Ishikawa (cell line): ENCODE measurements around the gene SLC40A1.

Experiments used
- CEBPB ChIP-seq: IDR thresholded peaks from 2 replicates; pipeline ENCODE4 v1.6.1; 2012
- CREB1 ChIP-seq: IDR thresholded peaks from 2 replicates; pipeline ENCODE4 v1.6.1; 2012; ENCODE audit warnings: low read depth
- EGR1 ChIP-seq: IDR thresholded peaks from 2 replicates; pipeline ENCODE4 v1.6.1; 2012
- EP300 ChIP-seq: IDR thresholded peaks from 2 replicates; pipeline ENCODE4 v1.6.1; 2012; ENCODE audit warnings: borderline replicate concordance
- FOXM1 ChIP-seq: IDR thresholded peaks from 2 replicates; pipeline ENCODE4 v1.6.1; 2012; ENCODE audit warnings: low read depth, borderline replicate concordance
- NFIC ChIP-seq: IDR thresholded peaks from 2 replicates; pipeline ENCODE4 v1.6.1; 2012
- RAD21 ChIP-seq: IDR thresholded peaks from 2 replicates; pipeline ENCODE4 v1.6.1; 2012; ENCODE audit warnings: low read depth
- TAF1 ChIP-seq: IDR thresholded peaks from 2 replicates; pipeline ENCODE4 v1.6.1; 2012; ENCODE audit warnings: low read depth, mild to moderate bottlenecking
- TCF12 ChIP-seq: IDR thresholded peaks from 2 replicates; pipeline ENCODE4 v1.6.1; 2012; ENCODE audit warnings: low read depth
- TEAD4 ChIP-seq: IDR thresholded peaks from 2 replicates; pipeline ENCODE4 v1.6.1; 2012
- YY1 ChIP-seq: IDR thresholded peaks from 2 replicates; pipeline ENCODE4 v1.6.1; 2012; ENCODE audit warnings: low read depth
- ZBTB7A ChIP-seq: IDR thresholded peaks from 2 replicates; pipeline ENCODE4 v1.6.1; 2012; ENCODE audit warnings: low read depth
- TF ChIP-seq, protein P1 (sequence below): IDR thresholded peaks from 2 replicates; pipeline ENCODE4 v1.6.1; 2012
- TF ChIP-seq, protein P2 (sequence below): IDR thresholded peaks from 2 replicates; pipeline ENCODE4 v1.6.1; 2012
- TF ChIP-seq, protein P3 (sequence below): IDR thresholded peaks from 2 replicates; pipeline ENCODE4 v1.6.1; 2012; ENCODE audit warnings: low read depth, mild to moderate bottlenecking

Gene SLC40A1

DNA sequence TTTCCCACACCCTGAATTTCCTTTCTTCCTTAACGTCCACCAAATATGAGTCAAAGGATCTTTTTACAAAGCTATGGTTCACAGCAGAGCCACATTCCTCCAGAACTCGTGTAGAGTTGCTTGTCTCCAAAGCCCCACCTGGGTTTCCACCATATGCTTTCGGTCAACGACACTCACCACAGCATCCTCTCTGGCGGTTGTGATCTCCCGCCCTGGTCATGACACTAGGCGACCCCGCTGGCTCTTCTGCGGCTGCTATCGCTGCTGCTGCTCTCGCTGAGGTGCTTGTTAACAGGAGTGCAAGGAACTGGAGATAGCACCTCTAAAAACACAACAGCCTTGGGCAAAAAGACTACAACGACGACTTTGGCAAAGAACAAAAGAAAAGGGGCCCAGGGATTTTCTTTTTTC, 340 bp downstream of the SLC40A1 start:
- TF ChIP-seq EP300 = no peak
- TF ChIP-seq, protein P1, sequence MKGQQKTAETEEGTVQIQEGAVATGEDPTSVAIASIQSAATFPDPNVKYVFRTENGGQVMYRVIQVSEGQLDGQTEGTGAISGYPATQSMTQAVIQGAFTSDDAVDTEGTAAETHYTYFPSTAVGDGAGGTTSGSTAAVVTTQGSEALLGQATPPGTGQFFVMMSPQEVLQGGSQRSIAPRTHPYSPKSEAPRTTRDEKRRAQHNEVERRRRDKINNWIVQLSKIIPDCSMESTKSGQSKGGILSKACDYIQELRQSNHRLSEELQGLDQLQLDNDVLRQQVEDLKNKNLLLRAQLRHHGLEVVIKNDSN = no peak
- TF ChIP-seq TCF12 = no peak
- TF ChIP-seq RAD21 = no peak
- no peak for TF ChIP-seq ZBTB7A

DNA sequence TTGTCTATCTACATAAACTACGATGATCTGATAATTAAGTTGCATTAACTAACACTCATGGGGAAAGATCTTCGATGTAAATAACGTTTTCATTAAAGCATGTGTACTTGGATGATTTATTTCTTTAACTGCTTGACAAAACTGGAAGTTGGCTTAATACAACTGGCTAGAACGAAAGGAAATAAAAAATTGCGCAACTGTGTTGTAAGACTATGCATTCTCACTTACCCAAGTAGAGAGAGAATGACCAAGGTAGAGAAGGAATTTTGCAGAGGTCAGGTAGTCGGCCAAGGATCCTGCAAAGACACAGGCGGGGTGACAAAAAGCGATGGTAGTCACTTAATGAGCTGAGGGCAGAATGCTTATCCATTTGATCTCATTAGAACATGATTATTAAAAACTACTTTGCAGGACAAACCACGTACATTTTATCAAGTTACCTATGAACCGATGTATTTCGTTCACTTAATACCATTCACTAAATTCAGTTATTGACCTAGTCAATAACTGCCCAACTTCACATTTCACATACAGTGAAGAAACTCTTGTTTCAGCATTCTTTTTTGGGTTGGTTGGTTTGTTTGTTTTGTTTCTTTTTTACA, 900 bp downstream of the SLC40A1 start:
- TF ChIP-seq CEBPB (peak; percentile 91), NFIC (no peak)

DNA sequence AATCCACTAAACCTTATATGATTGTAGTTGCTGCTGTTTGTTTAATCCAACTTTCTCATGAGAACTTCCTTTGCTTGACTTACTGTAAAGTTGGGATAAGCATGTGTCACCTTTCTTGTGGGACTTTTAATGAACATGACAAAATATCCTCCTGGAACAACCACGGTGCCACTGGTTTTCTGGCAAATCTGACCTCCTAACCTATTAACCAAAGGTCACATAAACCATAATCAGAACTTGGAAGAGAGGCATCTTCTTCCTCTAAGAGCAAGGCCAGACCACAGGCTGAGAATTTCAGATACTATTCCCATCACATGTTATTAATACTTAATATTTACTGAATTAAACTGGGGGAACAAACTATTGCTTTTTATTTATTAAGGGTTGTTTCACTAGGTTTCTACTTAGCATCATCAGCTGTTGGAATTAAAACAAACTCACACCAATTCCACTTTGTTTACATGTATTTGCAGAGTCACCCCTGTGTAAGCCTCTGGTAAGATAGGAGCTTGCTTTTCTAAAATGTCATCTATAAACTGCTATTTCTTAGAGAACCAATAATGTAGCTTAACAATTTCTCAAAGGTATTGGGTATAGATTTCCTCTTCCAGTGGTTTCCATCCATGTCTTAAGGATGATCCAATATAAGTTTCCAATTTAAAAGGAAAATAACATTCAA, 2.2 kb downstream of the SLC40A1 start:
- TF ChIP-seq ZBTB7A (no peak), EGR1 (no peak)

DNA sequence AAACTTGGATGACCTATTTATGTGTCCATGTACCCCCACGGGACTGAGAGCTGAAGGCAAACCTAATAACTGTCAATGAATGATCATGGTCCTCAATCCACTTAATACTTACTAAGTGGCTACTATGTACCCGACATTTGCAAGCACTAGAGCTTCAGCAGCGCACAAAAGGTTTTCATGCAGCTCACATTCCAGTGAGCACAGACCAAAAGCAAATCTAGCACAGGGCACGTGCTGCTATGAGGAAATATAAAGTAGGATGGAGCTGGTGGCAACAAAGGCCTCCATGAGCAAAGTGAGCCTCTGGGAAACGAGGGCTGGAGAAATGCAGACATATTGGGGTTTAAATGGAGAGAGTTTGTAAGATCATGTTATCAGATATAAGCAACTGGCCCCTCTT, 3.5 kb downstream of the SLC40A1 start:
- TF ChIP-seq CREB1 (no peak), ZBTB7A (no peak), TAF1 (no peak), RAD21 (no peak), EGR1 (no peak), NFIC (no peak), TEAD4 (no peak), TCF12 (no peak), YY1 (no peak), EP300 (no peak), FOXM1 (no peak), CEBPB (no peak)
- TF ChIP-seq, protein P2, sequence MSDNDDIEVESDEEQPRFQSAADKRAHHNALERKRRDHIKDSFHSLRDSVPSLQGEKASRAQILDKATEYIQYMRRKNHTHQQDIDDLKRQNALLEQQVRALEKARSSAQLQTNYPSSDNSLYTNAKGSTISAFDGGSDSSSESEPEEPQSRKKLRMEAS = no peak
- TF ChIP-seq, protein P3, sequence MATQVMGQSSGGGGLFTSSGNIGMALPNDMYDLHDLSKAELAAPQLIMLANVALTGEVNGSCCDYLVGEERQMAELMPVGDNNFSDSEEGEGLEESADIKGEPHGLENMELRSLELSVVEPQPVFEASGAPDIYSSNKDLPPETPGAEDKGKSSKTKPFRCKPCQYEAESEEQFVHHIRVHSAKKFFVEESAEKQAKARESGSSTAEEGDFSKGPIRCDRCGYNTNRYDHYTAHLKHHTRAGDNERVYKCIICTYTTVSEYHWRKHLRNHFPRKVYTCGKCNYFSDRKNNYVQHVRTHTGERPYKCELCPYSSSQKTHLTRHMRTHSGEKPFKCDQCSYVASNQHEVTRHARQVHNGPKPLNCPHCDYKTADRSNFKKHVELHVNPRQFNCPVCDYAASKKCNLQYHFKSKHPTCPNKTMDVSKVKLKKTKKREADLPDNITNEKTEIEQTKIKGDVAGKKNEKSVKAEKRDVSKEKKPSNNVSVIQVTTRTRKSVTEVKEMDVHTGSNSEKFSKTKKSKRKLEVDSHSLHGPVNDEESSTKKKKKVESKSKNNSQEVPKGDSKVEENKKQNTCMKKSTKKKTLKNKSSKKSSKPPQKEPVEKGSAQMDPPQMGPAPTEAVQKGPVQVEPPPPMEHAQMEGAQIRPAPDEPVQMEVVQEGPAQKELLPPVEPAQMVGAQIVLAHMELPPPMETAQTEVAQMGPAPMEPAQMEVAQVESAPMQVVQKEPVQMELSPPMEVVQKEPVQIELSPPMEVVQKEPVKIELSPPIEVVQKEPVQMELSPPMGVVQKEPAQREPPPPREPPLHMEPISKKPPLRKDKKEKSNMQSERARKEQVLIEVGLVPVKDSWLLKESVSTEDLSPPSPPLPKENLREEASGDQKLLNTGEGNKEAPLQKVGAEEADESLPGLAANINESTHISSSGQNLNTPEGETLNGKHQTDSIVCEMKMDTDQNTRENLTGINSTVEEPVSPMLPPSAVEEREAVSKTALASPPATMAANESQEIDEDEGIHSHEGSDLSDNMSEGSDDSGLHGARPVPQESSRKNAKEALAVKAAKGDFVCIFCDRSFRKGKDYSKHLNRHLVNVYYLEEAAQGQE = no peak
- TF ChIP-seq, protein P1 = no peak

DNA sequence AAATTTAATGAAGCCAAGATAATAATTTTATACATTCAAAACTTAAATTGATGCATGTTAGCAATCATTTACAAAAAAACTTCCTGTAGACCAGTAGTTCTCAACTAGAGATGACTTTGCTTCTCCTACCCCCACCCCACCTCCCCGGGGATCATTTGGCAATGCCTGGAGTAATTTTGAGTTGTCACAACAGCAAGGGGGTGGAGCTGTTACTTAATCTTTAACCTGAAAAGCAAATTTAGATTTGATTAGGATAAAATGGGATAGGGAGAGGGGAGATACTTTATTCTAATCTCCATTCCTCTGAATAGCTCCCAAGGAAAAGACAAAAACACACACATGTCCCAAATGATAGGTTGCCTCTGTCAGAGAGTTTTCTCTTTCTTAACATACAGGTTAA, 4.2 kb downstream of the SLC40A1 start:
- no peak for TF ChIP-seq FOXM1
- no peak for TF ChIP-seq YY1
- no peak for TF ChIP-seq TEAD4
- TF ChIP-seq ZBTB7A = no peak
- TF ChIP-seq, protein P2 = no peak
- TF ChIP-seq CEBPB = no peak
- no peak for TF ChIP-seq RAD21
- TF ChIP-seq NFIC = no peak
- TF ChIP-seq TCF12 = no peak
- TF ChIP-seq, protein P3 = no peak

DNA sequence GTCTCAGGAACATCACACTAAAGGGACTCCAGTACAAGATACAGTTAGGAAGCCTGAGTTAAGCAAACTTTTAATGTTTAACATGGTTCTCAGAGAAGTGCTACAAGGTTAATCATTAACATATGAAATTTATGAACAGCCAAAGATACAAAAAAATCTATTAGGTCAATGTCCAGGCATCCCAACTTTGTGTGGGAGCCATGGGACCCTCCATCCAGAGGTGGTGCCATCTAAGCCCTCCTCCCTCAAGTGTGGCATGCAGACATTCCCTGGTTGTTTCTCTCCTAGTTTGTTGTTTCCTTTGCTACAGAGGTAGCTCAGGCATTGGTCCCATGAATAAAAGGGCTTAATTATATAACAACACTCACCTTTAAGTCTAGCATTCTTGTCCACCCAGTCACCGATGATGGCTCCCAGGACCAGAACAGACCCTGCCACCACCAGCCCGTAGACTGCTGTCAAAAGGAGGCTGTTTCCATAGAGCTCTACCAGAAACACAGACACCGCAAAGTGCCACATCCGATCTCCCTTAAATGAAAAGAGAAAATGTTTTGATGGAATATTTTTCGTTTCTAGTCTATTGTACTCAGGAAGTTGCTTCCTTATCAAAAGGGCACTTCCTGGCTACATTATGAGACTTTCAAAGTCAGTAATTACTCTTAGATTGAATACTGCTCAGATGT, 5.7 kb downstream of the SLC40A1 start:
- TF ChIP-seq CREB1 = no peak
- no peak for TF ChIP-seq TEAD4
- TF ChIP-seq YY1 = no peak
- TF ChIP-seq ZBTB7A = no peak
- TF ChIP-seq EP300 = no peak
- no peak for TF ChIP-seq FOXM1
- no peak for TF ChIP-seq EGR1
- no peak for TF ChIP-seq NFIC
